Inflammatory macrophage treated with lipopolysaccharide for 1 hour (primary cell): ENCODE results near the gene SRRM1.
A peak's percentile ranks its signal among the peaks of the same experiment; 100 is the strongest.
"Not testable (repeated sequence)": the region's sequence is repeated elsewhere in the genome, so short reads cannot be mapped to it uniquely, and the experiment has no call there.

ENCODE experiments used
- DNase-seq, 2 donors: peaks; one replicate each; pipeline ENCODE4 v3.0.0-alpha.2; 2020 to 2022

Gene SRRM1

GRCh38 chr1:24648919-24649318 lies 5.8 kb downstream of the SRRM1 start:
- DNase-seq: no peak

GRCh38 chr1:24652382-24652781 lies 9.3 kb downstream of the SRRM1 start:
- no peak for DNase-seq

- DNase-seq: no peak
Observed at GRCh38 chr1:24654010-24654409, 10.9 kb downstream of the SRRM1 start.

DNA sequence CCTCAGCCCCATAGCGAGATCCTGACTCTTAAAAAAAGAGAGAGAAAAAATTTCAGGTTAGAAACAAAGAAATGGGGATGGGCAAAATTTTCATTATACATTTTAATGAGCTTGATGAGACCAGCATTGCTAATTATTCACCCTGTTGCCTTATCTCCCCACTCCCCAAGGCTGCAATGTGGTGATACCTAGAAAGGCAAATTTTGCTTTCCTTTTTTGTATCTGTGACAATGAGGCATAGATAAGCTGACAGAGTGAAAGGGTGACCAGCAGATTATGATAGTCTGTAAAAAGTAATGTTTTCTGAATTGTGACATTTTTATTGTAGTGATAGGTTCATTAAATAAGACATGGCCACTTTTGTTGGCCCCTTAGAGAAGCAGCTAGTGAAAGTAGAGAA lies 12.9 kb downstream of the SRRM1 start:
- DNase-seq: no peak

DNA sequence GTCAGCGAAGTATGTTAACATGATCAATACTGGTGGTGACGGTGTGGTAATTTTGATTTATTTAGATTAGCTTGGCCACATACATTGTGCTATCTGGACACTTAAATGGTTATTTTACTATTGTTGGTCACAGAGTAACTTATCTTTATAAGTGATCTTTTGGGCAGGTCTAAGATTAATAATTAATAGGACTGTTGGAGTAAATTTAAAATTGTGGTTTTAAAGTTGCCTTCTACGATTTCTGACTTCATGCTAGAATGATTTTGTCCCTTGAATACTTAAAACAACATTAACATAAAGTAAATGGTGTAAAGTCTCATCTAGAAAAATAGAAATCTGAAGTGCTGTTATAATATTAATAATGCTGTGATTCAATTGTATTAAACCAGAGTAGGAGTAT lies 14.7 kb downstream of the SRRM1 start:
- no peak for DNase-seq

DNA sequence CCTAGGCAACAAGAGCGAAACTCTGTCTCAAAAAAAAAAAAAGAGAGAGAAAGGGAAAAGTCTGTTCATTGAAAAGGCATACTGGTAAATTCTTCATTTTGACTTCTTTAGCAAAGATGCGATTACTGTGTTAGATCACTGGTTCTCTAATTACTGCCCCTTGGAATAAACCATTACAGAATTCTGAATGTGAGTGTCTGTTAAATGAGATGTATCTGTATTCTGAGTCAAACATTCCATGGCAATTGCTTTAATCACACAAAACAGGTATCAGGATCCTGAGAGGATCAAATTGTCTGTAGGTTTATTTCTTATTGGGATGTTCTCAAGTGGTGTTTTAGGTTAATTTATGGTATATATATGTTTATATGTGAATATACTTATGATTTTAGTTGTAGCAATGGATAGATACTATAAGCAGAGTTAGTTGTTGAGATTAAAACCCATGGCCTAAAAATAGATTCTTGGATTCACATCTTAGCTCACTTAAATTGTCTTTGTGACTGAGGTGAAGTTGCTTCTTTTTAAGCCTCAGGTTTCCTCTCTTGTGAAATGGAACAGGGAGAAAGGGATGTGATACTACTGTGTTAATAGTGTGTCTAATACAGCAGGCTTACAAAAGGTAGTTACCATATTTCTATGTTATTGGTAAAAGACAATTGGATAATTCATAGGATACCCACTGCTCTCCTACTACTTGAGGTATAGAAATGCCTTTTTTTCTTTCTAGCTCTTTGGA lies 16.2 kb downstream of the SRRM1 start:
- DNase-seq: no peak

GRCh38 chr1:24659993-24660665 lies 17.0 kb downstream of the SRRM1 start:
- no peak for DNase-seq

DNA sequence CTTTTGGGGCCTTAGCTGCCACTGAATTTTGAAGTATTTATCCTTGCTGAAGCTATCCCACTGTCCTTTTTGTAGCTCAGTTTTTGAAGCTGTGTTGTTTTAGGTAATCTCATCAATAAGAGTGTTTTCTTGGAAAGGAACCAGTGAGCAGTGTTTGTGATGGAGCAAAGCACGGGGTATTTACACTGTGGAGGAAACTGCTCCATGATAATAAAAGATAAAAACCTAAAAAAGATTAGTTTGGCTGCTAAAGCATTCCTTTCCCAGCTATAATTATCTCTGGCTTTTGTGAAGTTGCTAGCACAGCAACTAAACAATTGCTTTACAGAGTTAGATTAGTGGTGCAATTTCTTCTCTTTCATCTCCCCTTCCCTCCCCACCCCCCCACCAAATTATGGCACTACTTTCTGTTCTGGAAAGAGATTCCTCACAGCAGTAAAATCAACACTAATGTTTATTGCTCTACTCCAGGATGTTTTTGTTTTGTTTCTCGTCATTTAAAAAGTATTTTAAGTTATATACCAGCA lies 21.5 kb downstream of the SRRM1 start:
- DNase-seq: no peak

DNA sequence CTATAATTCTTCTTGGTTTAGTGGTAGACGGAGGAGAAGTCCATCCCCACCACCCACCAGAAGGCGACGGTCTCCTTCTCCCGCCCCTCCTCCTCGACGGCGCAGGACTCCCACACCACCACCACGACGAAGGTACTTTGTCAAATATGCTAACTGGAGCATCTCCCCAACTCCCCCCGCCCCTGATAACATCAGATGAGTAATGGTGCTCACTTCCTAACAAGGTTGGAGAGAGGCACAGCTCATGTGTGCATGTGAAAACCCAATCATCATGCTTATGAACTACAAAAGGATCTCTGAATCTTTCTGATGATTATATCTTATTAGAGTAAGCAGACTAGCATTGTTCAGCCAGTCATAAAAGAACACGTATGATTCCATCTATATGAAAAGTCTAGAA lies 23.7 kb downstream of the SRRM1 start:
- DNase-seq: no peak

- DNase-seq: not testable (repeated sequence)
Observed at GRCh38 chr1:24671372-24671771, 28.3 kb downstream of the SRRM1 start.

DNA sequence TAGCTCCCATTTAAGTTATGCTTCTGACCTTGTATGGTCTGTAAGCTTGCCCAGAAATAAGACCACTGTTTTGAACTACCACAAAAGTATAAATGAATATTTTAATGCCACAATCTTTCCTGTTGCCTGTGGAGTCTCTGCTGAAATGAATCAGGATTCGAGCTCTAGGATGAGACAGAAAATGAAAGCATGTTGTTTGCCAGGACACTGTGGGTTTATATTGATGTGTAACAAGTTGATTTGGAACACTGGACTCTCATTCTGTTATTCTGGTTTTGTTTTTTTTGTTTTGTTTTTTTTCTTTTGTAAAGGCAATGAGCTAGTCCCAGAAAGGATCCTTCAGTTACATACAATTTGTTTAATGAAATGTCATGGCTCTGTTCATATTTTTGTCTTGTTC lies 29.6 kb downstream of the SRRM1 start:
- DNase-seq: not testable (repeated sequence)

DNA sequence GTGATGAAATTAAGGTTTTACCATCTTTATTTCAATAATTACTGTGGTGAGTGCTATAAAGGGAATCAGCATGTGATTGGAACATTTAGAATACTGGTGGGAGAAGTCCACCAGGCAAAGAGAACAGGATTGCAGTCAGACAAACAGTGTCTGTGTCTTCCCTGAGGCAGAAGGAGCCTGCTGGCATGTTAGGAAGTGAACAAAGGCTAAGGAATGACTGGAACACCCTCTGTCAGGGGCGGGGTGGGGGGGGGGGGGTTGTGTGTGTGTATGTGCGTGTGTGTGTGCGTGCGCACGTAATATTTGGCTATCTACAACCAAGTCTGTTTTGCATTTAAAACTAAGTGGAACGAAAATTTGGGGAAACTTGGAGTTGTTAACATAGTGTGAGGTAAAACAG lies 30.2 kb downstream of the SRRM1 start:
- no peak for DNase-seq

DNA sequence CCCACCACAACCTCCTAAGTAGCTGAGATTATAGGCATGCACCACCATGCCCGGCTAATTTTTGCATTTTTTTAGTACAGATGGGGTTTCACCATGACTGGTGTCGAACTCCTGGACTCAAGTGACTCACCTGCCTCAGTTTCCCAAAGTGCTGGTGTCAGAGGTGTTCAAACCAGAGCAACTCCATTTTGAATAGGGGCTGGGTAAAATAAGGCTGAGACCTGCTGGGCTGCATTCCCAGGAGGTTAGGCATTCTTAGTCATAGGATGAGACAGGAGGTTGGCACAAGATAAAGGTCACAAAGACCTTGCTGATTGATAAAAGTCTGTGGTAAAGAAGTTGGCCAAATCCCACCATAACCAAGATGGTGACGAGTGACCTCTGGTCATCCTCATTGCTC lies 35.3 kb downstream of the SRRM1 start:
- not testable (repeated sequence) for DNase-seq

- no peak for DNase-seq
Observed at GRCh38 chr1:24679725-24680124, 36.6 kb downstream of the SRRM1 start.

DNA sequence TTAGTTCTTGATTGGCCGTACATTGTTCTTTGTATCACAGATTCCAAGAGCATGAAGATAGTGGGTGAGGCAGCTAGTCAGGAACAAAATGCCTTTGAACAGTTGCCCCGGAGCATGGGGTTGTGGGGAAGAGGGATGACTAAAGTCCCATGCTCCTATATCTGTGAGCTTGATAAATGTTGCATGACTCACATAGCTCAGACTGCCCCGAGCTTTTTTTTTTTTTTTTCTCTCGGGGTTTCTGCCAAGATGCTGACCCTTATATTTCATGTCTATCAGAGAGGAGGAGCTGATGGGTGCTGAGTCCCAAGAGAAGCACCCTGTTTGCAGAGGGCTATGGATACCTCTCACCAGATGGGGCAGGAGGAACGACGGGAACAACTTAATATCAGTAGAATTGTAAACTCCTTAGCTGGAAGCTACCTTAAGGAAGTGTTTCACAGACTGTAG lies 40.6 kb downstream of the SRRM1 start:
- peak in 1 of 2 donors; percentile 14 for DNase-seq

DNA sequence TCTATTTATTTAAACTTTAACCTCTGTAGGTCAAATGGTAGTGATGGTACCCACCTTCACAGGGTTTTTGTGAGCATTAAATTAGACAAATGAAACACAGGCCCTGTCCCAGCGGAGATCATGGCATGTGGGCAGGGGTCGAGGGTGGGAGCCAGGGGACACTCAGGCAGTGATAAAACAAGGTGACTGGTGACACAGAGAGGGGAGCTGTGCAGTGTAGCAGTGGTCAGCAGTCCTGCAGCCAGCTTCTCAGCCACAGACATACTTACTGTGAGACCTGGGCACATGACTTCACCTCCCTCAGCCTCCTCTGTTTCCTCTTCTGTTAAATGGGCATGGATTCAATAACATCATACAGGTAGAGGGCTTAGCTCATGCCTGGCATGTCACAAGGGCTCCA lies 44.9 kb downstream of the SRRM1 start:
- no peak for DNase-seq

- DNase-seq: peak; percentile 72 to 85
Observed at GRCh38 chr1:24688621-24689195, 45.6 kb downstream of the SRRM1 start.

- no peak for DNase-seq
Observed at GRCh38 chr1:24691051-24691450, 47.9 kb downstream of the SRRM1 start.

DNA sequence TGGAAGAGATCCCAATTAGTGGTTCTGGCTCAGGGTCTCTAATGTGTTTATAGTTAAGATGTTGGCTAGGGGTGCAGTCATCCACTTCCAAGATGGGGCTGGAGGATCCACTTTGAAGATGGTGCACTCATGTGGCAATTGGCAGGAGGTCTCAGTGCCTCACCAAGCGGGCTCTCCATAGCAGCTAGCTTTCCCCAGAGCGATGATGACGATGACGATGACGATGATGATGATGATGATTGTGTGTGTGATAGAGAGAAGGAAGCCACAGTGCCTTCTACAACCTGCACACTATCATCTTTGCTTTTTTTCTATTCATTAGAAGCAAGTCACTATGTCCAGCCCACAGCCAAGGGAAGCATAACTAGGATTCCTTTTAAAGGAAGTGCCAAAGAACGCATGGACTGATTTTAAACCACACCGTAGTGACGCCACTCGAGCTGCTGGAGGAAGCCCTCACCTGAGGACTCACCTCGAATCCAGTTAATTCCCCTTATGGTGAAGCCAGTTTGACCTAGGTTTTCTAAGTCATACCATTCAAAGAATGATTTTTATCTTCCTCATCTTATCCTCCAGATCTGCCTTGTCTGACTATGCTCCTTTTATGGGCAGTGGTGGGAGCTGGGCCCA lies 49.4 kb downstream of the SRRM1 start:
- DNase-seq: no peak

GRCh38 chr1:24693827-24694379 lies 50.8 kb downstream of the SRRM1 start:
- DNase-seq: peak; percentile 50 to 84

GRCh38 chr1:24694380-24694843 lies 51.3 kb downstream of the SRRM1 start:
- DNase-seq: peak; percentile 54 to 77

- peak; percentile 18 to 33 for DNase-seq
Observed at GRCh38 chr1:24695202-24695974, 52.3 kb downstream of the SRRM1 start.
